OCI-LY1 (cell line): ENCODE data around the gene MX1.

Experiments used
- H2AFZ ChIP-seq: fragments of 200-600 bp; sonication (generic), shearing (Covaris generic); 2 replicates; pipeline ENCODE4 v1.6.0; 2014; ENCODE audit warnings: antibody characterized with exemption, mild to moderate bottlenecking, low read length
- H3F3A ChIP-seq: fragments of 200-600 bp; sonication (generic), shearing (Covaris generic); 2 replicates; pipeline ENCODE4 v1.6.0; 2014; ENCODE audit warnings: mild to moderate bottlenecking, antibody characterized with exemption, low read length, moderate library complexity; ENCODE audit not compliant: insufficient read depth
- H3K27ac ChIP-seq: fragments of 200-600 bp; sonication (generic); 2 replicates; pipeline ENCODE4 v1.5.1; 2014; ENCODE audit warnings: low read length, mixed run types, mild to moderate bottlenecking, low read depth; ENCODE audit not compliant: poor library complexity, severe bottlenecking
- H3K27me3 ChIP-seq: fragments of 200-600 bp; sonication (generic); 2 replicates; pipeline ENCODE4 v1.6.0; 2014; ENCODE audit warnings: antibody characterized with exemption, mild to moderate bottlenecking, low read length, moderate library complexity; ENCODE audit not compliant: insufficient read depth
- H3K36me3 ChIP-seq: fragments of 200-600 bp; sonication (generic); 2 replicates; pipeline ENCODE4 v1.6.1; 2014; ENCODE audit warnings: mild to moderate bottlenecking, antibody characterized with exemption, low read length, moderate library complexity, mixed read lengths; ENCODE audit not compliant: insufficient read depth
- H3K4me1 ChIP-seq: fragments of 200-600 bp; sonication (generic); 2 replicates; pipeline ENCODE4 v1.5.1; 2014; ENCODE audit warnings: mild to moderate bottlenecking, low read length, moderate library complexity; ENCODE audit not compliant: insufficient read depth, severe bottlenecking
- H3K4me2 ChIP-seq: fragments of 200-600 bp; sonication (generic), shearing (Covaris generic); 2 replicates; pipeline ENCODE4 v1.6.1; 2014; ENCODE audit warnings: low read length
- H3K4me3 ChIP-seq: fragments of 200-600 bp; sonication (generic); 2 replicates; pipeline ENCODE4 v1.5.1; 2014; ENCODE audit warnings: low read length, low read depth, mild to moderate bottlenecking, mixed read lengths; ENCODE audit not compliant: poor library complexity, severe bottlenecking
- H3K79me2 ChIP-seq: fragments of 200-600 bp; shearing (Covaris generic); 2 replicates; pipeline ENCODE4 v1.6.1; 2016; ENCODE audit warnings: mixed run types, low read length, mixed read lengths; ENCODE audit not compliant: insufficient read depth
- H3K9ac ChIP-seq: fragments of 200-600 bp; sonication (generic), shearing (Covaris generic); 2 replicates; pipeline ENCODE4 v1.6.1; 2014; ENCODE audit warnings: mild to moderate bottlenecking, low read length, mixed read lengths
- H3K9me2 ChIP-seq: fragments of 200-600 bp; sonication (generic), shearing (Covaris generic); 2 replicates; pipeline ENCODE4 v1.6.1; 2014; ENCODE audit warnings: low read depth, mild to moderate bottlenecking, low read length, mixed read lengths
- H3K9me3 ChIP-seq: fragments of 200-600 bp; shearing (Covaris generic); 2 replicates; pipeline ENCODE4 v1.6.1; 2014; ENCODE audit warnings: low read length, mixed read lengths
- H4K20me1 ChIP-seq: fragments of 200-600 bp; sonication (generic), shearing (Covaris generic); 2 replicates; pipeline ENCODE4 v1.6.0; 2016; ENCODE audit warnings: mild to moderate bottlenecking, low read length; ENCODE audit not compliant: insufficient read depth
- EZH2 ChIP-seq: fragments of 200-600 bp; sonication (generic), shearing (Covaris generic); IDR thresholded peaks from 2 replicates; pipeline ENCODE4 v1.8.0; 2017; ENCODE audit warnings: borderline replicate concordance, mixed run types, mild to moderate bottlenecking, antibody characterized with exemption, low read length, moderate library complexity, mixed read lengths
- TF ChIP-seq, protein P1 (sequence below): fragments of 200-600 bp; sonication (generic), shearing (Covaris generic); IDR thresholded peaks from 2 replicates; pipeline ENCODE4 v1.5.1; 2017; ENCODE audit warnings: mild to moderate bottlenecking, antibody characterized with exemption, low read length, moderate library complexity, mixed read lengths

Gene MX1

DNA sequence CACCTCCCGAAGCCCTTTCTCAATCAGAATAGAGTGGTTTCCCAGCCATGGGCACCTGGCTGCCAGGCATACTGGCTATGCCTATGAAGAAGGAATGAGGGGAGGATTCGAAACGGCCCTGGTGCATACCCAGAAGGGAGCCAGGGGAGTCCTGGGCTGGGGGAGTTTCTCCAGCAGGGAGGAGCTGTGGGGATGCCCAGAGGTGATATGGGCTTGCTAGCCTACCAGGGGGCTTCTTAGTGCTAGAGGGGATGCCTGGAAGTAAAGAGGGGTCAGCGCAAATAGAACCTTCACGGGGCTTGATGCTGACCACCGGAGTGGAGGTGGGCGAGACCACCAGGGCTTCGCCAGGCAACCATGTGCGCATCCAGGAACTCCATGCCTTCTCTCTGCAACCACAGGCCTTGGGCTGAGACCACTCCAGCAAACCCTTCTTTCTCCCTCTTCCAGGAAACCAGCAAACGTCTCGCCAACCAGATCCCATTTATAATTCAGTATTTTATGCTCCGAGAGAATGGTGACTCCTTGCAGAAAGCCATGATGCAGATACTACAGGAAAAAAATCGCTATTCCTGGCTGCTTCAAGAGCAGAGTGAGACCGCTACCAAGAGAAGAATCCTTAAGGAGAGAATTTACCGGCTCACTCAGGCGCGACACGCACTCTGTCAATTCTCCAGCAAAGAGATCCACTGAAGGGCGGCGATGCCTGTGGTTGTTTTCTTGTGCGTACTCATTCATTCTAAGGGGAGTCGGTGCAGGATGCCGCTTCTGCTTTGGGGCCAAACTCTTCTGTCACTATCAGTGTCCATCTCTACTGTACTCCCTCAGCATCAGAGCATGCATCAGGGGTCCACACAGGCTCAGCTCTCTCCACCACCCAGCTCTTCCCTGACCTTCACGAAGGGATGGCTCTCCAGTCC is 18.2 kb upstream of the MX1 start:
- Histone ChIP-seq H3F3A (no peaks in the 10 kb centered on the region), H3K9me2 (no peaks in the 10 kb centered on the region), H4K20me1 (no peaks in the 10 kb centered on the region), H3K27ac (no peak overlapping the region), H3K79me2 (no peaks in the 10 kb centered on the region), H3K27me3 (no peaks in the 10 kb centered on the region; the same call in 1 of the 2 replicates), H3K4me3 (no peak overlapping the region), H3K36me3 (peaks cover 75% of the 10 kb centered on the region), H3K9ac (no peak overlapping the region), H2AFZ (no peak overlapping the region), H3K9me3 (peaks cover 4% of the 10 kb centered on the region), H3K4me2 (no peak overlapping the region), H3K4me1 (peaks cover 7% of the 10 kb centered on the region)
- no peak for TF ChIP-seq EZH2
- TF ChIP-seq, protein P1, sequence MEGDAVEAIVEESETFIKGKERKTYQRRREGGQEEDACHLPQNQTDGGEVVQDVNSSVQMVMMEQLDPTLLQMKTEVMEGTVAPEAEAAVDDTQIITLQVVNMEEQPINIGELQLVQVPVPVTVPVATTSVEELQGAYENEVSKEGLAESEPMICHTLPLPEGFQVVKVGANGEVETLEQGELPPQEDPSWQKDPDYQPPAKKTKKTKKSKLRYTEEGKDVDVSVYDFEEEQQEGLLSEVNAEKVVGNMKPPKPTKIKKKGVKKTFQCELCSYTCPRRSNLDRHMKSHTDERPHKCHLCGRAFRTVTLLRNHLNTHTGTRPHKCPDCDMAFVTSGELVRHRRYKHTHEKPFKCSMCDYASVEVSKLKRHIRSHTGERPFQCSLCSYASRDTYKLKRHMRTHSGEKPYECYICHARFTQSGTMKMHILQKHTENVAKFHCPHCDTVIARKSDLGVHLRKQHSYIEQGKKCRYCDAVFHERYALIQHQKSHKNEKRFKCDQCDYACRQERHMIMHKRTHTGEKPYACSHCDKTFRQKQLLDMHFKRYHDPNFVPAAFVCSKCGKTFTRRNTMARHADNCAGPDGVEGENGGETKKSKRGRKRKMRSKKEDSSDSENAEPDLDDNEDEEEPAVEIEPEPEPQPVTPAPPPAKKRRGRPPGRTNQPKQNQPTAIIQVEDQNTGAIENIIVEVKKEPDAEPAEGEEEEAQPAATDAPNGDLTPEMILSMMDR, result no peak

DNA sequence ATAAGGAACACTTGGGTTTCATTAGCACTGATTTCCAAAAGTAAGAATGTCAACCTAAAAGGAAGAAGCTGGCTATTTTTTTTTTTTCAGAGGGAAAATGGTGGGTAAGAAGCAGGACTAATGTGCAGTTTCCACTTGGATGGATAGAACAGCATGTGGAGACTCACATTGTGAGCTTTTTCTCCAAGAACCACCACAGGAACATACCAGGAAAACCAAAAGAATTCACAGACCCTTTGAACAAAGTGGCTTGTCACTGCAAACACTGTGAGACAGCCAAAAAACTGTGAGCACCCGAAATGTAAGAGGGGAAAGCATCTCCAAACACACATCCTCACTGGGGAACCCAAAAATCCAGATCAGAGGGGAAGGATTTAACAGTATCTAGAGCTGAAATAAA is 15.7 kb upstream of the MX1 start:
- H3K27ac ChIP-seq, result no peak overlapping the region
- no peak for TF ChIP-seq EZH2
- TF ChIP-seq, protein P1, result no peak
- H3K27me3 ChIP-seq, result no peaks in the 10 kb centered on the region; the same call in 1 of the 2 replicates
- H3K36me3 ChIP-seq, result peaks cover 49% of the 10 kb centered on the region
- no peak overlapping the region for H2AFZ ChIP-seq
- H3K9ac ChIP-seq, result no peak overlapping the region
- no peaks in the 10 kb centered on the region for H4K20me1 ChIP-seq
- peaks cover 5% of the 10 kb centered on the region for H3K9me3 ChIP-seq
- H3K9me2 ChIP-seq, result no peaks in the 10 kb centered on the region
- no peak overlapping the region for H3K4me3 ChIP-seq
- no peaks in the 10 kb centered on the region for H3K79me2 ChIP-seq
- H3K4me2 ChIP-seq, result no peak overlapping the region
- H3F3A ChIP-seq, result no peaks in the 10 kb centered on the region
- peaks cover 7% of the 10 kb centered on the region for H3K4me1 ChIP-seq

DNA sequence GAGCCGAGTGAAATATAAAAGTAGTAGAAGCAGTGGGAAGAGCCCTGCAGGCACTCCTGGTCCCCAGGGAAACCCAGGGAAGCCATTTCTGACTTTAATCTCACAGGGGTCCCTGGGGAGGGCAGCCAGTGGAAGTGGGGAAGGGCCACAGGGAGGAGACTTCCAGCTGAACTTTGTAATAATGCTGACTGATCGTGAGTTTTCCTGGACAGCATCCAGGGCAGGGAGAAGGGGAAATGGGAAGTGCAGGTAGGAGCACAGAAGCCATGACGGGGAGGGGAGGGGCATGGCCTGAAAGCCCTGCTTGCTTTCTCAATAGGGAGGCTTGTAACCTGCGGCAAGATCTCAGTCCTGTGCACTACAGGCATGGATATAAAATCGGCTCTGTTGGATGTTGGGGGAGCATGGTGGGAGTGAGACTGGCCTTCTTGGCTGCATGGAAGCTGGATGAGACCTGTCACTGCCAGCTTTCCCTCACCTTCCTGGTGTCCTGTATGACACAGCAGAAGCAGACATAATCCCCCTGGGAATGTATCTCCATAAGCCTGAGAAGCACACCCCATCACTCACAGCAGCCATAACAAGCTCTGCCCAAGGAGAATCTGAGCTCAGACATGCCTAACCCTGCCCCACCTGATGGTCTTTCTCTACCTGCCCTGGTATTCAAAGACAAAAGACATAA is 15.1 kb upstream of the MX1 start:
- H2AFZ ChIP-seq, result no peak overlapping the region
- H3F3A ChIP-seq, result no peaks in the 10 kb centered on the region
- no peak overlapping the region for H3K4me2 ChIP-seq
- no peak overlapping the region for H3K9ac ChIP-seq
- TF ChIP-seq, protein P1, result no peak
- no peak for TF ChIP-seq EZH2
- H3K36me3 ChIP-seq, result peaks cover 45% of the 10 kb centered on the region
- H3K4me3 ChIP-seq, result no peak overlapping the region
- peaks cover 5% of the 10 kb centered on the region for H3K9me3 ChIP-seq
- no peaks in the 10 kb centered on the region for H4K20me1 ChIP-seq
- H3K27me3 ChIP-seq, result no peaks in the 10 kb centered on the region; the same call in 1 of the 2 replicates
- no peaks in the 10 kb centered on the region for H3K9me2 ChIP-seq
- no peaks in the 10 kb centered on the region for H3K79me2 ChIP-seq
- no peak overlapping the region for H3K27ac ChIP-seq
- H3K4me1 ChIP-seq, result peaks cover 7% of the 10 kb centered on the region
